Thoracic aorta (tissue), 2 donors: ENCODE measurements around the gene MT4. TPM values are rescaled to one million over a fixed set of nuclear protein-coding genes. Genes with fewer than 3 reads are reported as not detected.
A peak's percentile ranks its signal among the peaks of the same experiment; 100 is the strongest.

Experiments used
- ATAC-seq: fragments of 150-250 bp; one replicate; pipeline ENCODE4 v1.8.0; 2017; ENCODE audit warnings: low read depth; ENCODE audit not compliant: insufficient number of reproducible peaks, low FRiP score
- DNase-seq: peaks from one replicate; pipeline ENCODE4 v3.0.0-alpha.2; 2020; ENCODE audit warnings: low spot score
- H3K27ac ChIP-seq, 2 donors: fragments of 200-600 bp; sonication (generic); 1 replicate in 1 of 2; 2 replicates in 1 of 2; pipeline ENCODE4 v1.5.1; 2016; ENCODE audit warnings: mild to moderate bottlenecking in 2 of 2, moderate library complexity in 2 of 2
- H3K27me3 ChIP-seq: fragments of 200-600 bp; sonication (generic); replicated peaks from 2 replicates; pipeline ENCODE4 v1.6.0; 2016; ENCODE audit warnings: mild to moderate bottlenecking; ENCODE audit not compliant: insufficient read depth
- H3K36me3 ChIP-seq: fragments of 200-600 bp; sonication (generic); one replicate; pipeline ENCODE4 v1.5.1; 2016
- H3K4me1 ChIP-seq, 2 donors: fragments of 200-600 bp; sonication (generic); 1 replicate in 1 of 2; 2 replicates in 1 of 2; pipeline versions ENCODE4 v1.5.1 to v1.6.0; 2016; ENCODE audit warnings: low read depth in 2 of 2, mild to moderate bottlenecking in 1 of 2; ENCODE audit not compliant: control insufficient read depth in 1 of 2
- H3K4me3 ChIP-seq: fragments of 200-600 bp; sonication (generic); 2 replicates; pipeline ENCODE4 v1.5.1; 2016; ENCODE audit warnings: mild to moderate bottlenecking
- H3K9me3 ChIP-seq: fragments of 200-600 bp; sonication (generic); 2 replicates; pipeline ENCODE4 v1.5.1; 2016
- CTCF ChIP-seq: fragments of 200-600 bp; sonication (generic); IDR thresholded peaks from one replicate; pipeline ENCODE4 v1.5.1; 2019; ENCODE audit warnings: antibody characterized with exemption
- total RNA-seq, 2 donors: library from RNA; depleted of rRNA; stranded (reverse); fragments of >200 nt; gene quantifications; one replicate each; pipeline versions ENCODE4 v1.1.0 to v1.2.3, GENCODE V29; 2016

Gene MT4
- total RNA-seq, 2 donors from 2014 or later: not detected

- Histone ChIP-seq H3K4me1 (peaks cover 14 to 21% of the 10 kb centered on the region in 2 donors), H3K4me3 (no peak overlapping the region), H3K36me3 (no peaks in the 10 kb centered on the region), H3K9me3 (no peaks in the 10 kb centered on the region), H3K27ac (no peak overlapping the region), H3K27me3 (no peaks in the 10 kb centered on the region)
- DNase-seq (no peak), ATAC-seq (no peak)
- TF ChIP-seq CTCF: peak; percentile 46
Observed at GRCh38 chr16:56603589-56603988, 38.7 kb downstream of the MT4 start.

GRCh38 chr16:56604966-56605365 lies 40.1 kb downstream of the MT4 start:
- Histone ChIP-seq H3K9me3 (no peaks in the 10 kb centered on the region), H3K27ac (peak overlapping the region in 1 of 2 donors; percentile 93), H3K4me3 (no peak overlapping the region), H3K36me3 (no peaks in the 10 kb centered on the region), H3K27me3 (no peaks in the 10 kb centered on the region), H3K4me1 (peaks cover 15 to 22% of the 10 kb centered on the region in 2 donors)
- no peak for ATAC-seq
- TF ChIP-seq CTCF: no peak
- DNase-seq: no peak

- Histone ChIP-seq H3K27ac (peak overlapping the region; percentile 92 to 93), H3K36me3 (no peaks in the 10 kb centered on the region), H3K4me1 (peaks cover 21 to 27% of the 10 kb centered on the region in 2 donors), H3K9me3 (no peaks in the 10 kb centered on the region), H3K4me3 (no peak overlapping the region), H3K27me3 (no peaks in the 10 kb centered on the region)
- TF ChIP-seq CTCF: no peak
- DNase-seq (no peak), ATAC-seq (no peak)
Observed at GRCh38 chr16:56605475-56605874, 40.6 kb downstream of the MT4 start.

- DNase-seq: no peak
- no peak overlapping the region for H3K4me3 ChIP-seq
- H3K27me3 ChIP-seq: no peaks in the 10 kb centered on the region
- no peak for ATAC-seq
- peaks cover 26 to 33% of the 10 kb centered on the region in 2 donors for H3K4me1 ChIP-seq
- H3K9me3 ChIP-seq: no peaks in the 10 kb centered on the region
- peak overlapping the region; percentile 92 to 93 for H3K27ac ChIP-seq
- no peak for TF ChIP-seq CTCF
- no peaks in the 10 kb centered on the region for H3K36me3 ChIP-seq
Observed at GRCh38 chr16:56606071-56606475, 41.2 kb downstream of the MT4 start.

GRCh38 chr16:56606476-56607108 lies 41.7 kb downstream of the MT4 start:
- DNase-seq (no peak), ATAC-seq (no peak)
- Histone ChIP-seq H3K4me3 (peak overlapping the region; percentile 4), H3K27ac (peak overlapping the region; percentile 92 to 93), H3K9me3 (no peaks in the 10 kb centered on the region), H3K27me3 (no peaks in the 10 kb centered on the region), H3K4me1 (peaks cover 29 to 38% of the 10 kb centered on the region in 2 donors), H3K36me3 (no peaks in the 10 kb centered on the region)
- TF ChIP-seq CTCF: no peak
